Adrenal gland (tissue), 12 donors: ENCODE results near the gene OAT. TPM values are rescaled to one million over a fixed set of nuclear protein-coding genes. Genes with fewer than 3 reads are reported as not detected.

ENCODE experiments used
- DNase-seq, 7 donors: peaks; one replicate each; pipeline ENCODE4 v3.0.0-alpha.2; 2019 to 2020
- H3K27ac ChIP-seq, 5 donors: fragments of 200-600 bp; sonication (generic) in 4 of 5; 1 replicate in 3 of 5; 2 replicates in 2 of 5; pipeline versions ENCODE4 v1.5.1 to v1.8.0; 2016 to 2020; ENCODE audit warnings: mild to moderate bottlenecking in 1 of 5
- H3K27me3 ChIP-seq: fragments of 200-600 bp; 2 replicates; pipeline ENCODE4 v1.8.0; 2021
- H3K36me3 ChIP-seq, 2 donors: fragments of 200-600 bp; replicated peaks in 1 of 2; 1 replicate in 1 of 2; 2 replicates in 1 of 2; pipeline versions ENCODE4 v1.5.1 to v1.8.0; 2018 to 2022
- H3K4me1 ChIP-seq, 2 donors: fragments of 200-600 bp; replicated peaks in 1 of 2; 1 replicate in 1 of 2; 2 replicates in 1 of 2; pipeline versions ENCODE4 v1.5.1 to v1.8.0; 2018 to 2021
- H3K4me3 ChIP-seq, 4 donors: fragments of 200-600 bp; sonication (generic) in 3 of 4; one replicate each; pipeline ENCODE4 v1.5.1; 2016 to 2018
- H3K9me3 ChIP-seq, 3 donors: fragments of 200-600 bp; sonication (generic) in 1 of 3; replicated peaks in 1 of 3; 1 replicate in 2 of 3; 2 replicates in 1 of 3; pipeline versions ENCODE4 v1.5.1 to v1.8.0; 2016 to 2021
- POLR2A ChIP-seq, 2 donors: fragments of 450-650 bp; IDR thresholded peaks; one replicate each; pipeline ENCODE4 v1.6.1; 2017; ENCODE audit warnings: antibody characterized with exemption in 2 of 2, mild to moderate bottlenecking in 2 of 2, moderate library complexity in 1 of 2
- WGBS, 4 donors: extraction: QIAGEN DNeasy Blood & Tissue Kit in 2 of 4; methylation state at CpG; one replicate each; pipeline versions ENCODE4 v1.1.5 to v1.1.7; 2013 to 2017; 5-methylcytosine and 5-hydroxymethylcytosine counted together
- intact Hi-C, 2 donors: fragments of 100-400 bp; cut with DNase I; formaldehyde crosslinking; loops; one replicate each; pipeline versions ENCODE4 v1.14.1 to v1.15.0; 2022 to 2023
- polyA plus RNA-seq, 3 donors: library from polyadenylated mRNA; stranded (reverse); fragments of 200-250 nt in 2 of 3; fragments of 350-450 nt in 1 of 3; fragmentation: Illumina TruSeq in 1 of 3; extraction: RNeasy Lipid Tissue Mini Kit (QIAGEN cat#74804) in 1 of 3; gene quantifications; one replicate each; pipeline ENCODE4 v1.2.3, GENCODE V29; 2013 to 2014
- total RNA-seq, 9 donors: library from RNA; depleted of rRNA in 4 of 9; stranded (reverse); fragments of >200 nt in 4 of 9; fragments of 120-200 nt in 1 of 9; fragmentation: NEBNext Ultra II Directional in 1 of 9; extraction: Animal tissue kit (Norgen Biotek cat#: 25700) in 1 of 9; gene quantifications; one replicate each; pipeline versions ENCODE4 v1.1.0 to v1.2.4, GENCODE V29; 2013 to 2023
- TF ChIP-seq, protein P1 (sequence below), 6 experiments: fragments of 450-650 bp in 4 of 6; fragments of 200-600 bp in 2 of 6; sonication (generic) in 1 of 6; IDR thresholded peaks; 1 replicate in 5 of 6; 2 replicates in 1 of 6; pipeline versions ENCODE4 v1.5.1 to v1.8.0; 2016 to 2021; ENCODE audit warnings: antibody characterized with exemption in 6 of 6, mild to moderate bottlenecking in 2 of 6, moderate library complexity in 1 of 6
- donor health status: healthy with polysubstance abuse.
- donor health status: Bipolar disorder and iron deficiency.
- donor health status: DM: yes; HTN: yes; CAD: no.
- donor health status: DM: no; HTN: no; CAD: no.
- donor health status: DM: no; HTN: no; CAD: no.
- donor health status: DM: yes; HTN: yes; CAD: no.

Gene OAT
- total and polyA plus RNA-seq, 12 donors, result 39.7 to 244 (median 159) TPM

DNA sequence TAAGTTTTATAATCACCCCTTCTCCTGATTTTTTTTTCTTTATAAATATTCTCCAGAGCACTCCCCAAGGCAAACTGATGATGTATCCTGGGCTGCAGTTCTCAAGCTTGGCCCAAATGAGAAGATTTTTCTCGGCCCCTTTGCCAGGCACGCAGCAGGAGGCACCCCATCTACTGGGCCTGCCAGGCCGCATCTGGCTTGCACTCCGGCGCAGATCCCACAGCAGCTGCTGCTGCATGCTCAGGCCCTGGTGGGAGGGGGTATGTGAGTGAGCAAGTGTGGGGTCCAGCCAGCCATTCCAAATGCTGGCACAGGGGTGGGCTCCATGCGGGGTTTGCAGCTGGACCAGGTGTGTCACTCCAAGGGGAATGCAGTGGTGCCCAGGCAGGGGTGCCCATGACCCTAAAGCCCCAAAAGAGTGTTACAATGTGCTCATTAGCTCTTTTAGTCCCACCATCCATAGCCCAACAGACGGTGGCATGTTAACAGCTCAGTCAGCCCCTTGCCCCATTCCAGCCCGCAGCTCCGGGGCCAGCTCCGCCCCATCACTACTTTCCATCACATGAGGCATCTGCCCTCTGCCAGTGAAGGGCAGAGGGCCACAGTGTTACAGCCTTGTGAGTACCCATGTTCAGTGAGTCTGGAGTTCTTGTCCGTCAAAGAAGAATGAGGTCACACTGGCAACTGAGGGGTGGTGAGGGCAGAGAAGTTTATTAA, 25.9 kb downstream of the OAT start:
- TF ChIP-seq, protein P1, sequence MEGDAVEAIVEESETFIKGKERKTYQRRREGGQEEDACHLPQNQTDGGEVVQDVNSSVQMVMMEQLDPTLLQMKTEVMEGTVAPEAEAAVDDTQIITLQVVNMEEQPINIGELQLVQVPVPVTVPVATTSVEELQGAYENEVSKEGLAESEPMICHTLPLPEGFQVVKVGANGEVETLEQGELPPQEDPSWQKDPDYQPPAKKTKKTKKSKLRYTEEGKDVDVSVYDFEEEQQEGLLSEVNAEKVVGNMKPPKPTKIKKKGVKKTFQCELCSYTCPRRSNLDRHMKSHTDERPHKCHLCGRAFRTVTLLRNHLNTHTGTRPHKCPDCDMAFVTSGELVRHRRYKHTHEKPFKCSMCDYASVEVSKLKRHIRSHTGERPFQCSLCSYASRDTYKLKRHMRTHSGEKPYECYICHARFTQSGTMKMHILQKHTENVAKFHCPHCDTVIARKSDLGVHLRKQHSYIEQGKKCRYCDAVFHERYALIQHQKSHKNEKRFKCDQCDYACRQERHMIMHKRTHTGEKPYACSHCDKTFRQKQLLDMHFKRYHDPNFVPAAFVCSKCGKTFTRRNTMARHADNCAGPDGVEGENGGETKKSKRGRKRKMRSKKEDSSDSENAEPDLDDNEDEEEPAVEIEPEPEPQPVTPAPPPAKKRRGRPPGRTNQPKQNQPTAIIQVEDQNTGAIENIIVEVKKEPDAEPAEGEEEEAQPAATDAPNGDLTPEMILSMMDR (IDR thresholded peaks at IDR 0.05), result no peak
- no peak for TF ChIP-seq POLR2A (IDR thresholded peaks at IDR 0.05)
- intact Hi-C loops, result no loop called here
- H3K27me3 ChIP-seq, result no peaks in the 10 kb centered on the region
- peaks cover 0 to 14% of the 10 kb centered on the region in 2 donors for H3K36me3 ChIP-seq
- H3K4me1 ChIP-seq, result peaks cover 5 to 8% of the 10 kb centered on the region in 2 donors
- no peak overlapping the region for H3K27ac ChIP-seq
- WGBS, 4 donors, result 95 to 97% (median 97%) methylated on average over 9 to 11 of the region's 11 CpGs
- no peak overlapping the region for H3K4me3 ChIP-seq
- DNase-seq, result no peak
- no peaks in the 10 kb centered on the region for H3K9me3 ChIP-seq

DNA sequence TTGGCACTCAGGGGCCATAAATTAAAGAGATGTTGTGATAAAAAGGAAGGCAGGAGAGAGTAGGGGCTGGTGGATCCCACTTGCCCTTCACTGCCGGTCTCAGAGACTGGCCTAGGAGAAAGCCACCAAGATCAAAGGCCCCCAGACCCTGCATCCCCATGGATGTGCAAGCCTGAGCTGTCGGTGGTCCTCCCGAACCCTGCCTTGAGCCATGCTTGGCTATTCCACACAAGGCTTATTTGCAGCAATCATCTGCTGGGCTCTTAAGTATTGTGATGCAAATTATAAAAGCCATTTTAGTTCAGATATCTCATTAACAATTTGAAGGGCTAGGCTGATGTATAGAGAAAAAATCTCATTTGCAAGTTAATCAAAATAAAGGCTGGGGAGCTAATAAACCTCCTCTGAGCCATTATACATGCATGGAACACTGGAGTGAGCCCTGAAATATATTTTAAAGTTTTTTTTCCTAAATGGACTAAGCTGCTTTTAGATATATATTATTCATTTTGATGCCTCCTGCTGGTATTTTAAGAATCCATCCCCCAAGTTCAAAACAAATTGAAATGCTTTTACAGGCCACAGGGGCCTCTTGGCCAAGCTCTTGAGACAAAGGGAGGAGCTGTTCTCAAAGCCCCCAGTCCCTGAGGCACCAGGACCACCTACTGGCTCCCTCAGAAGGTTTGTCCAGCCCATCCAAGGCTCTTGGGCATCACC, 28.1 kb downstream of the OAT start:
- 65 to 85% (median 72%) methylated on average over 2 to 3 of the region's 3 CpGs for WGBS, 4 donors
- intact Hi-C loops, result no loop called here
- TF ChIP-seq, protein P1 (IDR thresholded peaks at IDR 0.05), result no peak
- no peak for TF ChIP-seq POLR2A (IDR thresholded peaks at IDR 0.05)
- no peaks in the 10 kb centered on the region for H3K9me3 ChIP-seq
- peaks cover 5 to 8% of the 10 kb centered on the region in 2 donors for H3K4me1 ChIP-seq
- no peaks in the 10 kb centered on the region for H3K36me3 ChIP-seq
- no peak overlapping the region for H3K4me3 ChIP-seq
- no peaks in the 10 kb centered on the region for H3K27me3 ChIP-seq
- no peak for DNase-seq
- H3K27ac ChIP-seq, result no peak overlapping the region

DNA sequence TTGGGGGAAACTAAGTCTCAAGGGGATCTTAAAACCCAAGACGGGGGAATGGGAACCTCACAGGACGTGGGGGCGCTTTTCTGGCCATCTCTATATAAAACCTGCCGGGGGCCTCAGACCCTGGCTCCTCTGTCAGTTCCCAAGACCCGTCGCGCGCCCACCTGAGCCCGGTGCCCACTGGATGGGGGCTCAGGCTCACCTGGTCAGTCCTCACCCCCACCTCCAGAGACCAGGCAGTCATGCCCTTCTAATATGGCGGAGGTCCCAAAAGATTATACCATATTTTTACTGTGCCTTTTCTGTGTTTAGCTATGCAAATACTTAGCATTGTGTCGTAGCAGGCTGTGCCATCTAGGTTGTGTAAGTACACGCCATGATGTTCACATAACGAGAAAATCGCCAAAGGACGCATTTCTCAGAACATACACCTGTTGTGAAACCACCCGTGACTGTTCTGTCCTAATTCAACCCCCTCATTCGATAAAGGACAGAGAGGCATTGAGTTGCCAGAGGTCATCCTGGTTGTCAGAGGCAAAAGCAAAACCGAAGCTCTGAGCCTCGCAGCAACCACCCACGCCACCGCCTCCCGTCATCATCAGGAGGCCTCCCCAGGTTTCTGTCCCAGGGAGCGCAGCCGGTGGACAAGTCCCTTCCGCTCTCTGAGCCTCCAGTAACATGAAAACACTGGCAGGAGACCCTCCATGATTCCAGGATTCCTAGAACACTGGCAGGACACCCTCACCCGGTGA, 28.9 kb downstream of the OAT start:
- Histone ChIP-seq H3K36me3 (no peaks in the 10 kb centered on the region), H3K27me3 (no peaks in the 10 kb centered on the region), H3K4me3 (peak overlapping the region in 1 of 4 donors; percentile 50), H3K27ac (no peak overlapping the region), H3K9me3 (no peaks in the 10 kb centered on the region), H3K4me1 (peaks cover 5 to 8% of the 10 kb centered on the region in 2 donors)
- no peak for DNase-seq
- TF ChIP-seq, protein P1 (IDR thresholded peaks at IDR 0.05), result peak in 2 of 6 experiments; percentile 13 to 14
- no peak for TF ChIP-seq POLR2A (IDR thresholded peaks at IDR 0.05)
- 58 to 71% (median 65%) methylated on average over 14 to 26 of the region's 26 CpGs for WGBS, 4 donors
- intact Hi-C loops, result loop anchor here (2.0 to 10.0 kb wide), 3 partner anchors 295 to 805 kb away; partner anchors contain the start of gene CHST15 (in 1 of the 2)
